ENCODE results near the gene ADAM10.
A peak's percentile ranks its signal among the peaks of the same experiment; 100 is the strongest.

GRCh38 chr15:58758141-58758540 is 8.6 kb upstream of the ADAM10 start:
- TF ChIP-seq CTCF (conservative IDR thresholded peaks at IDR 0.05; ENCODE audit: low read depth, low read length) (peak; percentile 55), SMC3 (IDR thresholded peaks at IDR 0.05; ENCODE audit: low read depth, low read length) (peak; percentile 44), POLR2A (IDR thresholded peaks at IDR 0.05; ENCODE audit: low read depth, low read length) (no peak), ELK1 (IDR thresholded peaks at IDR 0.05; ENCODE audit: borderline replicate concordance, low read depth, low read length) (no peak), FOS (IDR thresholded peaks at IDR 0.05; ENCODE audit: low read depth, low read length) (no peak), BHLHE40 (IDR thresholded peaks at IDR 0.05; ENCODE audit: low read depth, low read length) (no peak), RAD21 (IDR thresholded peaks at IDR 0.05; ENCODE audit: low read length) (peak; percentile 58), CEBPB (IDR thresholded peaks at IDR 0.05; ENCODE audit: low read depth, low read length) (no peak), MAFK (IDR thresholded peaks at IDR 0.05; ENCODE audit: low read depth, low read length) (no peak), RFX5 (IDR thresholded peaks at IDR 0.05; ENCODE audit: low read depth, low read length) (no peak)
